RWPE2 (cell line): ENCODE data around the gene RELN.

Source experiments
- ATAC-seq: fragments of 200-7000 bp; cut with Tn5 transposase; 3 replicates; pipeline ENCODE4 v1.9.1; 2021; ENCODE audit warnings: low read depth
- DNase-seq: peaks from one replicate; pipeline ENCODE4 v3.0.0-alpha.2; 2020; ENCODE audit warnings: low spot score
- H3K27ac ChIP-seq: fragments of 450-650 bp; 2 replicates; pipeline ENCODE4 v1.5.1; 2017; ENCODE audit warnings: mild to moderate bottlenecking; ENCODE audit not compliant: poor library complexity, severe bottlenecking
- H3K27me3 ChIP-seq: fragments of 250-450 bp; sonication (Bioruptor Pico); 2 replicates; pipeline ENCODE4 v1.5.1; 2021; ENCODE audit warnings: mild to moderate bottlenecking, moderate library complexity; ENCODE audit not compliant: insufficient read depth, poor library complexity, severe bottlenecking
- H3K36me3 ChIP-seq: fragments of 250-450 bp; sonication (Bioruptor Pico); 2 replicates; pipeline ENCODE4 v1.5.1; 2020; ENCODE audit warnings: low read depth, mild to moderate bottlenecking, moderate library complexity
- H3K4me1 ChIP-seq: fragments of 250-450 bp; sonication (Bioruptor Pico); 2 replicates; pipeline ENCODE4 v1.5.1; 2021; ENCODE audit warnings: mild to moderate bottlenecking, moderate library complexity; ENCODE audit not compliant: insufficient read depth, poor library complexity, severe bottlenecking
- H3K4me3 ChIP-seq: fragments of 250-450 bp; sonication (Bioruptor Pico); 2 replicates; pipeline ENCODE4 v1.5.1; 2021; ENCODE audit warnings: mild to moderate bottlenecking, moderate library complexity; ENCODE audit not compliant: severe bottlenecking
- H3K9me3 ChIP-seq: fragments of 250-450 bp; sonication (Bioruptor Pico); 2 replicates; pipeline ENCODE4 v1.5.1; 2021; ENCODE audit warnings: mild to moderate bottlenecking, moderate library complexity; ENCODE audit not compliant: severe bottlenecking
- CTCF ChIP-seq: fragments of 450-650 bp; IDR thresholded peaks from one replicate; pipeline ENCODE4 v1.5.1; 2017; ENCODE audit warnings: mild to moderate bottlenecking, moderate library complexity; ENCODE audit not compliant: poor library complexity, severe bottlenecking

The RELN gene

GRCh38 chr7:103592844-103593243 is 396.6 kb downstream of the RELN start:
- ATAC-seq (no peak), DNase-seq (no peak)
- Histone ChIP-seq H3K9me3 (no peaks in the 10 kb centered on the region), H3K27me3 (no peaks in the 10 kb centered on the region), H3K36me3 (no peaks in the 10 kb centered on the region), H3K4me1 (peaks cover 8% of the 10 kb centered on the region), H3K27ac (no peak overlapping the region), H3K4me3 (no peak overlapping the region)
- TF ChIP-seq CTCF, result no peak

GRCh38 chr7:103592187-103592586 is 397.3 kb downstream of the RELN start:
- ATAC-seq, result no peak
- Histone ChIP-seq H3K4me1 (peaks cover 8% of the 10 kb centered on the region), H3K9me3 (no peaks in the 10 kb centered on the region), H3K27ac (no peak overlapping the region), H3K36me3 (no peaks in the 10 kb centered on the region), H3K27me3 (no peaks in the 10 kb centered on the region), H3K4me3 (no peak overlapping the region)
- DNase-seq, result no peak
- TF ChIP-seq CTCF, result no peak

- TF ChIP-seq CTCF, result no peak
These were observed 409.4 kb downstream of the RELN start for GRCh38 chr7:103580031-103580430.

GRCh38 chr7:103577059-103577458 is 412.4 kb downstream of the RELN start:
- Histone ChIP-seq H3K36me3 (no peaks in the 10 kb centered on the region), H3K4me3 (no peak overlapping the region), H3K9me3 (no peaks in the 10 kb centered on the region), H3K4me1 (no peaks in the 10 kb centered on the region), H3K27me3 (no peaks in the 10 kb centered on the region), H3K27ac (no peak overlapping the region)
- no peak for TF ChIP-seq CTCF
- ATAC-seq (no peak), DNase-seq (no peak)

More at GRCh38 chr7:103580031-103580430, 409.4 kb downstream of the RELN start:
- no peak overlapping the region for H3K27ac ChIP-seq
- H3K36me3 ChIP-seq, result no peaks in the 10 kb centered on the region
- DNase-seq, result no peak
- ATAC-seq, result no peak
- H3K9me3 ChIP-seq, result no peaks in the 10 kb centered on the region
- no peaks in the 10 kb centered on the region for H3K4me1 ChIP-seq
- no peaks in the 10 kb centered on the region for H3K27me3 ChIP-seq
- no peak overlapping the region for H3K4me3 ChIP-seq

- ATAC-seq (no peak), DNase-seq (no peak)
- Histone ChIP-seq H3K27ac (no peak overlapping the region), H3K9me3 (no peaks in the 10 kb centered on the region), H3K4me1 (no peaks in the 10 kb centered on the region), H3K4me3 (no peak overlapping the region), H3K27me3 (no peaks in the 10 kb centered on the region), H3K36me3 (no peaks in the 10 kb centered on the region)
- no peak for TF ChIP-seq CTCF
These were observed 412.8 kb downstream of the RELN start for GRCh38 chr7:103576641-103577040.
